CD4-positive, alpha-beta memory T cell (primary cell): ENCODE data around the gene ANKRD17. TPM values are rescaled to one million over a fixed set of nuclear protein-coding genes. Genes with fewer than 3 reads are reported as not detected.

ENCODE experiments used
- CTCF ChIA-PET: fragments of 350-600 bp; sonication (Branson Sonifier 250); formaldehyde crosslinking; loops from one replicate; lab custom pipeline; 2021; ENCODE audit warnings: inconsistent platforms; ENCODE audit not compliant: partially characterized antibody; lab: Charles Lee
- POLR2A ChIA-PET: fragments of 350-600 bp; sonication (Branson Sonifier 250); formaldehyde crosslinking; loops from one replicate; lab custom pipeline; 2021; ENCODE audit not compliant: partially characterized antibody; lab: Charles Lee
- DNase-seq, 5 donors: peaks; one replicate each; pipeline versions ENCODE4 v3.0.0 to v3.0.0-alpha.2; 2020 to 2022; ENCODE audit warnings: mixed read lengths in 1 of 5
- H3K27ac ChIP-seq: one replicate; pipeline ENCODE4 v1.7.0; 2013; ENCODE audit warnings: low read depth, low read length
- H3K27me3 ChIP-seq: 2 replicates; pipeline ENCODE4 v1.7.0; 2013; ENCODE audit warnings: mild to moderate bottlenecking, low read length, moderate library complexity; ENCODE audit not compliant: insufficient read depth
- H3K36me3 ChIP-seq: 2 replicates; pipeline ENCODE4 v1.7.0; 2013; ENCODE audit warnings: mild to moderate bottlenecking, low read length, moderate library complexity; ENCODE audit not compliant: insufficient read depth
- H3K4me1 ChIP-seq: 2 replicates; pipeline ENCODE4 v1.7.0; 2013; ENCODE audit warnings: mild to moderate bottlenecking, low read length, moderate library complexity; ENCODE audit not compliant: insufficient read depth
- H3K4me3 ChIP-seq, 2 donors: one replicate each; pipeline ENCODE4 v1.7.0; 2013; ENCODE audit warnings: low read length in 2 of 2, mild to moderate bottlenecking in 1 of 2
- H3K9me3 ChIP-seq, 2 donors: one replicate each; pipeline ENCODE4 v1.7.0; 2013; ENCODE audit warnings: low read length in 2 of 2, control low read depth in 1 of 2; ENCODE audit not compliant: control insufficient read depth in 1 of 2
- H3K27ac Mint-ChIP-seq, 7 donors: one replicate each; pipeline ENCODE4 v1.8.0; 2020 to 2021; ENCODE audit warnings: mixed read lengths in 7 of 7, mild to moderate bottlenecking in 6 of 7, inconsistent platforms in 3 of 7, moderate library complexity in 3 of 7
- H3K27me3 Mint-ChIP-seq, 2 donors: one replicate each; pipeline ENCODE4 v1.8.0; 2020 to 2021; ENCODE audit warnings: mixed read lengths in 2 of 2
- H3K36me3 Mint-ChIP-seq, 2 donors: one replicate each; pipeline ENCODE4 v1.8.0; 2020 to 2021; ENCODE audit warnings: mixed read lengths in 2 of 2, inconsistent platforms in 1 of 2, mild to moderate bottlenecking in 1 of 2
- H3K4me1 Mint-ChIP-seq, 4 donors: one replicate each; pipeline ENCODE4 v1.8.0; 2020 to 2021; ENCODE audit warnings: mixed read lengths in 4 of 4, mild to moderate bottlenecking in 1 of 4
- H3K4me3 Mint-ChIP-seq, 8 donors: one replicate each; pipeline ENCODE4 v1.8.0; 2020 to 2021; ENCODE audit warnings: mixed read lengths in 8 of 8, mild to moderate bottlenecking in 7 of 8, moderate library complexity in 6 of 8, inconsistent platforms in 3 of 8
- H3K9me3 Mint-ChIP-seq, 8 donors: one replicate each; pipeline ENCODE4 v1.8.0; 2020 to 2021; ENCODE audit warnings: mixed read lengths in 8 of 8, mild to moderate bottlenecking in 5 of 8, inconsistent platforms in 3 of 8, moderate library complexity in 1 of 8
- intact Hi-C: fragments of 100-400 bp; cut with micrococcal nuclease; formaldehyde crosslinking; loops from one replicate; pipeline ENCODE4 v1.15.1; 2023
- polyA plus RNA-seq, 2 donors: library from polyadenylated mRNA; unstranded; fragments of 300-500 nt; fragmentation: Illumina TruSeq; gene quantifications; one replicate each; pipeline ENCODE4 v1.2.3, GENCODE V29; 2021
- total RNA-seq, 2 experiments: library from RNA; stranded (reverse); gene quantifications; one replicate each; pipeline ENCODE4 v1.2.3, GENCODE V29; 2021

Gene ANKRD17
- total and polyA plus RNA-seq, 4 experiments from 2014 or later, result 7.9 to 58.7 (median 37.1) TPM

DNA sequence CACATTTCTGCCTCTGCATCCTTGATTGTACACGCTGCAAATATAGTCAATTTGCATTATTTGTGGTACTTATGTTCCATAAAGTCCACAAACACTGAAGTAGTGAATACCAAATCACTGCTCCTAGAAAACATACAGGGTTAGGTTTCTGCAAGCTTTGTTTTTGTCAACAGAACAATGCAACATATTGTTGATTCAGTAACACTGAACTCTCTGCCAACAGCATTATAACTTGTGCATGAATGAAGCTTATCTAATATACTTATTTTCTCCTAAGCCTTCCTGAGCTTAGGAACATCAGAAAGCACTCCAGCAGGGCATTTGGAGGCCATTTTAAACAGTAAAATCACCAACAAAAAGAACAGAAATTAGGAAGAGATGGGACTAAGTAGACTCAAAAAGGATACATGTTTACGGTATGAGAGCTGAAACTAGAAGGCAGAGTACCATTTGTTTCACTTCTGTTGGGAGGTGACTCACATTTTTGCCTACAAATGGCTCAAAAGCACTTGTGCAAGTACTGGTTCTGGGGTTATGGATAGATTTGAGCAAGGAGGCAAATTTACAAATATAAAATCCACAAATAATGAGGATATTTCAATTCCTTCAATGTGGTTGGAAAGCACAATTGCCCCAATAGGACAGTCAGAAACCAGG is 203.2 kb downstream of the ANKRD17 start:
- no peak for DNase-seq
- Histone ChIP-seq H3K27me3 (no peaks in the 10 kb centered on the region), H3K27ac (no peak overlapping the region), H3K4me1 (no peaks in the 10 kb centered on the region), H3K36me3 (peaks cover 33% of the 10 kb centered on the region), H3K9me3 (no peaks in the 10 kb centered on the region), H3K4me3 (no peak overlapping the region)
- intact Hi-C loops, result no loop called here
- Mint-ChIP-seq H3K9me3 (no peaks in the 10 kb centered on the region), H3K4me3 (no peak overlapping the region), H3K27me3 (no peaks in the 10 kb centered on the region), H3K36me3 (peaks cover 43 to 57% of the 10 kb centered on the region in 2 donors), H3K4me1 (peaks cover 0 to 3% (median 0%) of the 10 kb centered on the region in 4 donors), H3K27ac (peak overlapping the region in 5 of 7 donors; percentile 7 to 52 (median 33))
- ChIA-PET CTCF (no interaction called here), POLR2A (no interaction called here)

- Mint-ChIP-seq H3K4me3 (no peak overlapping the region), H3K9me3 (no peaks in the 10 kb centered on the region), H3K36me3 (peaks cover 33 to 44% of the 10 kb centered on the region in 2 donors), H3K27ac (no peak overlapping the region), H3K4me1 (peaks cover 0 to under 1% (median 0%) of the 10 kb centered on the region in 4 donors), H3K27me3 (no peaks in the 10 kb centered on the region)
- no peak for DNase-seq
- ChIA-PET POLR2A (no interaction called here), CTCF (no interaction called here)
- no peak overlapping the region for H3K4me3 ChIP-seq
- intact Hi-C loops, result no loop called here
- no peaks in the 10 kb centered on the region for H3K9me3 ChIP-seq
- H3K27me3 ChIP-seq, result no peaks in the 10 kb centered on the region
- no peaks in the 10 kb centered on the region for H3K4me1 ChIP-seq
- H3K27ac ChIP-seq, result no peak overlapping the region
- peaks cover 19% of the 10 kb centered on the region for H3K36me3 ChIP-seq
Observed at GRCh38 chr4:73053974-73054480, 204.6 kb downstream of the ANKRD17 start.

- Mint-ChIP-seq H3K4me1 (no peaks in the 10 kb centered on the region), H3K9me3 (no peaks in the 10 kb centered on the region), H3K27ac (peak overlapping the region in 1 of 7 donors; percentile 78), H3K36me3 (peaks cover 24 to 35% of the 10 kb centered on the region in 2 donors), H3K4me3 (no peak overlapping the region), H3K27me3 (no peaks in the 10 kb centered on the region)
- H3K4me1 ChIP-seq, result no peaks in the 10 kb centered on the region
- no peak for DNase-seq
- ChIA-PET POLR2A (no interaction called here), CTCF (no interaction called here)
- H3K27ac ChIP-seq, result no peak overlapping the region
- peaks cover 10% of the 10 kb centered on the region for H3K36me3 ChIP-seq
- H3K27me3 ChIP-seq, result no peaks in the 10 kb centered on the region
- no peak overlapping the region for H3K4me3 ChIP-seq
- intact Hi-C loops, result no loop called here
- H3K9me3 ChIP-seq, result no peaks in the 10 kb centered on the region
Observed at GRCh38 chr4:73053076-73053475, 205.5 kb downstream of the ANKRD17 start.

DNA sequence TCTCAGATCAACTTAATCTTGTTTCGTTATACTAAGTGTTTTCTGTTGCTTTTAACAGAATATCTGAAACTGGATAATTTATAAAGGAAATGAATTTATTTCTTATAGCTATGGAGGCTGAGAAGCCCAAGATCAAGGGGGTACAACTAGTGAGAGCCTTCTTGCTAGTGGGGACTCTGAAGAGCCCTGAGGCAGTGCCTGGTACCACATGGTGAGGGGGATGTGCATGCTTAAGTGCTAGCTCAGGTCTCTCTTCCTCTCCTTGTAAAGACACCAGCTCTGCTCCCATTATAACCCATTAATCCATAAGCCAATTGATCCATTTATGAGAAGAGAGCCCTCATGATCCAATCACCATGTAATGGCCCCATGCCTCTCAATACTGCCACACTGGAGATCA is 207.0 kb downstream of the ANKRD17 start:
- no peak overlapping the region for H3K4me3 ChIP-seq
- no peaks in the 10 kb centered on the region for H3K4me1 Mint-ChIP-seq
- ChIA-PET CTCF (interaction anchor here (1.0 kb wide), 1 partner anchor 14 kb away, joined by 3 read pairs; no protein-coding TSS in a partner anchor), POLR2A (no interaction called here)
- no peaks in the 10 kb centered on the region for H3K27me3 ChIP-seq
- H3K36me3 ChIP-seq, result peaks cover 4% of the 10 kb centered on the region
- intact Hi-C loops, result no loop called here
- DNase-seq, result no peak
- H3K9me3 ChIP-seq, result no peaks in the 10 kb centered on the region
- H3K27ac ChIP-seq, result no peak overlapping the region
- H3K4me3 Mint-ChIP-seq, result no peak overlapping the region
- H3K27ac Mint-ChIP-seq, result no peak overlapping the region
- no peaks in the 10 kb centered on the region for H3K4me1 ChIP-seq
- H3K36me3 Mint-ChIP-seq, result peaks cover 21 to 29% of the 10 kb centered on the region in 2 donors
- no peaks in the 10 kb centered on the region for H3K9me3 Mint-ChIP-seq
- H3K27me3 Mint-ChIP-seq, result no peaks in the 10 kb centered on the region

DNA sequence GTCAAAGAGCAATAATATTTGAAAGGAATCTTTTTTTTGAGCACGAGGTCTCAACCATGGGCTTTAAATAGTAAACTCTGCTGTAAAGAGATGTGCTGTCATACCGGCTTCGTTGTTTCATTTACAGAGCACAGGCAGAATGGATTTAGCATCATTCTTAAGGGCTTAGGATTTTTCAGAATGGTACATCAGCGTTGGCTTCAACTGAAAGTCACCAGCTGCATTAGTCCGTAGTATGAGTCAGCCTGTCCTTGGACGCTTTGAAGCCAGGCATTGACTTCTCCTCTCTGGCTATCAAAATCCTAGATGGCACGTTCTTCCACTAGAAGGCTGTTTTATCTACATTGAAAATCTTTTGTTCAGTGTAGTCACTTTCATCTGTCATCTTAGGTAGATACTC is 212.7 kb downstream of the ANKRD17 start:
- no peak overlapping the region for H3K27ac ChIP-seq
- intact Hi-C loops, result no loop called here
- H3K27me3 ChIP-seq, result no peaks in the 10 kb centered on the region
- Mint-ChIP-seq H3K9me3 (no peaks in the 10 kb centered on the region), H3K27ac (no peak overlapping the region), H3K4me1 (no peaks in the 10 kb centered on the region), H3K27me3 (peaks cover 1 to 5% of the 10 kb centered on the region in 2 donors), H3K4me3 (no peak overlapping the region), H3K36me3 (no peaks in the 10 kb centered on the region)
- DNase-seq, result no peak
- no peaks in the 10 kb centered on the region for H3K9me3 ChIP-seq
- no peak overlapping the region for H3K4me3 ChIP-seq
- no peaks in the 10 kb centered on the region for H3K4me1 ChIP-seq
- POLR2A ChIA-PET, result no interaction called here
- no peaks in the 10 kb centered on the region for H3K36me3 ChIP-seq
- CTCF ChIA-PET, result no interaction called here

- no peaks in the 10 kb centered on the region for H3K27me3 ChIP-seq
- H3K4me1 ChIP-seq, result no peaks in the 10 kb centered on the region
- H3K9me3 ChIP-seq, result no peaks in the 10 kb centered on the region
- intact Hi-C loops, result no loop called here
- peaks cover 0 to 2% (median 0%) of the 10 kb centered on the region in 8 donors for H3K9me3 Mint-ChIP-seq
- no peak for DNase-seq
- H3K27me3 Mint-ChIP-seq, result peaks cover 5 to 9% of the 10 kb centered on the region in 2 donors
- no peak overlapping the region for H3K4me3 Mint-ChIP-seq
- no peak overlapping the region for H3K27ac ChIP-seq
- ChIA-PET CTCF (interaction anchor here (1.2 kb wide), 1 partner anchor 220 kb away, joined by 3 read pairs; no protein-coding TSS in a partner anchor), POLR2A (no interaction called here)
- no peaks in the 10 kb centered on the region for H3K36me3 Mint-ChIP-seq
- H3K4me1 Mint-ChIP-seq, result peaks cover 0 to 11% (median 3%) of the 10 kb centered on the region in 4 donors
- H3K36me3 ChIP-seq, result no peaks in the 10 kb centered on the region
- H3K4me3 ChIP-seq, result no peak overlapping the region
- H3K27ac Mint-ChIP-seq, result no peak overlapping the region
Observed at GRCh38 chr4:73037057-73037456, 221.5 kb downstream of the ANKRD17 start.

DNA sequence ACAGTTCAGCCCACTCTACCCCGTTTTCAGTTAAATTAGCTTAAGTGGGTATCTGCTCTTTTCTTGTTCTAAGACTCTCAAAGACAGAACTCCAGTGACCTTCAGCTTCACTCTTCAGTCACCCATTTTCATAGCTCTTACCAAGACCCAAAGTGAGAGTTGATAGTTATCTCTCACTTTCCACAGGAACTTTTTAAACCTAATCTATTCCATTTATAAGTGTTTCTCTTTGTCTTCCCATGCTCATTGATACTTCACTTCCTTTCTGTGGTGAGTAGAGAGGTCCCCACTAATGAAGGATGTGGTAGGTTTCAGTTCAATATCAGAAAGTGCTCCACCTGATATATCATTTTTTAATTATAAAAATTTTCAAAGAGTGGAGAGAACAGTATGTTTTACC is 222.5 kb downstream of the ANKRD17 start:
- intact Hi-C loops, result no loop called here
- POLR2A ChIA-PET, result no interaction called here
- H3K4me3 ChIP-seq, result no peak overlapping the region

More for the DNA sequence above, 222.5 kb downstream of the ANKRD17 start:
- Histone ChIP-seq H3K36me3 (no peaks in the 10 kb centered on the region), H3K27me3 (no peaks in the 10 kb centered on the region), H3K4me1 (no peaks in the 10 kb centered on the region), H3K9me3 (no peaks in the 10 kb centered on the region), H3K27ac (no peak overlapping the region)
- peaks cover 3 to 7% of the 10 kb centered on the region in 2 donors for H3K27me3 Mint-ChIP-seq
- no peak overlapping the region for H3K27ac Mint-ChIP-seq
- DNase-seq, result no peak
- peaks cover 0 to 11% (median 3%) of the 10 kb centered on the region in 4 donors for H3K4me1 Mint-ChIP-seq
- peaks cover 0 to 2% (median 0%) of the 10 kb centered on the region in 8 donors for H3K9me3 Mint-ChIP-seq
- H3K4me3 Mint-ChIP-seq, result no peak overlapping the region
- CTCF ChIA-PET, result interaction anchor here (0.6 kb wide), 1 partner anchor 50 kb away, joined by 3 read pairs; no protein-coding TSS in a partner anchor
- no peaks in the 10 kb centered on the region for H3K36me3 Mint-ChIP-seq
